GM23338 (cell line): ENCODE results near the gene NCKAP5. TPM values are rescaled to one million over a fixed set of nuclear protein-coding genes. Genes with fewer than 3 reads are reported as not detected.

ENCODE experiments used
- ATAC-seq: fragments of 200-7000 bp; cut with Tn5 transposase; 3 replicates; pipeline ENCODE4 v1.9.1; 2020
- DNase-seq: peaks from one replicate; pipeline ENCODE4 v3.0.0-alpha.2; 2015; ENCODE audit warnings: low spot score
- H2AFZ ChIP-seq: fragments of 200-600 bp; sonication (generic); 2 replicates; pipeline ENCODE4 v1.8.0; 2016; ENCODE audit warnings: antibody characterized with exemption, mild to moderate bottlenecking, moderate library complexity
- H3F3A ChIP-seq: fragments of 200-600 bp; sonication (generic); replicated peaks from 2 replicates; pipeline ENCODE4 v1.8.0; 2017; ENCODE audit warnings: antibody characterized with exemption, mixed run types, low read depth
- H3K27ac ChIP-seq: fragments of 200-600 bp; sonication (generic); 2 replicates; pipeline ENCODE4 v1.6.1; 2016; ENCODE audit warnings: low read depth
- H3K27me3 ChIP-seq: fragments of 200-600 bp; sonication (generic); 2 replicates; pipeline ENCODE4 v1.8.0; 2016; ENCODE audit warnings: mild to moderate bottlenecking, mixed run types, moderate library complexity; ENCODE audit not compliant: insufficient read depth
- H3K36me3 ChIP-seq: fragments of 200-600 bp; sonication (generic); 2 replicates; pipeline ENCODE4 v1.8.0; 2016; ENCODE audit warnings: mild to moderate bottlenecking; ENCODE audit not compliant: insufficient read depth
- H3K4me1 ChIP-seq: fragments of 200-600 bp; sonication (generic); 2 replicates; pipeline ENCODE4 v1.8.0; 2016; ENCODE audit warnings: mild to moderate bottlenecking, moderate library complexity; ENCODE audit not compliant: insufficient read depth
- H3K4me2 ChIP-seq: fragments of 200-600 bp; sonication (generic); 2 replicates; pipeline ENCODE4 v1.7.1; 2017; ENCODE audit warnings: mixed run types
- H3K4me3 ChIP-seq: fragments of 200-600 bp; sonication (generic); 2 replicates; pipeline ENCODE4 v1.6.1; 2016; ENCODE audit warnings: mixed run types
- H3K79me2 ChIP-seq: fragments of 200-600 bp; sonication (generic); replicated peaks from 2 replicates; pipeline ENCODE4 v1.8.0; 2017; ENCODE audit warnings: mild to moderate bottlenecking; ENCODE audit not compliant: insufficient read depth
- H3K9me2 ChIP-seq: fragments of 200-600 bp; sonication (generic); 2 replicates; pipeline ENCODE4 v1.8.0; 2017; ENCODE audit not compliant: insufficient read depth
- H4K20me1 ChIP-seq: fragments of 200-600 bp; sonication (generic); replicated peaks from 2 replicates; pipeline ENCODE4 v1.8.0; 2017; ENCODE audit warnings: mild to moderate bottlenecking; ENCODE audit not compliant: insufficient read depth
- H3K27ac Mint-ChIP-seq: 2 replicates; pipeline ENCODE4 v1.8.0; 2020; ENCODE audit warnings: inconsistent platforms, mild to moderate bottlenecking, moderate library complexity, mixed read lengths
- H3K27me3 Mint-ChIP-seq: 3 replicates; pipeline ENCODE4 v1.8.0; 2022; ENCODE audit warnings: low read depth, mild to moderate bottlenecking, moderate library complexity, mixed read lengths, inconsistent platforms; ENCODE audit not compliant: insufficient read depth, poor library complexity
- H3K36me3 Mint-ChIP-seq: 3 replicates; pipeline ENCODE4 v1.8.0; 2021; ENCODE audit warnings: low read depth, mild to moderate bottlenecking, inconsistent platforms, moderate library complexity, mixed read lengths
- H3K4me1 Mint-ChIP-seq: 3 replicates; pipeline ENCODE4 v1.8.0; 2020; ENCODE audit warnings: mild to moderate bottlenecking, inconsistent platforms, mixed read lengths
- H3K4me3 Mint-ChIP-seq: 3 replicates; pipeline ENCODE4 v1.8.0; 2021; ENCODE audit warnings: moderate library complexity, mild to moderate bottlenecking, inconsistent platforms, mixed read lengths
- H3K9me3 Mint-ChIP-seq: 3 replicates; pipeline ENCODE4 v1.8.0; 2020; ENCODE audit warnings: moderate library complexity, mild to moderate bottlenecking, inconsistent platforms, mixed read lengths
- CREB1 ChIP-seq: fragments of 250-450 bp; sonication (Bioruptor Pico); IDR thresholded peaks from 2 replicates; pipeline ENCODE4 v1.5.0; 2020; ENCODE audit warnings: low read depth, mild to moderate bottlenecking, moderate library complexity
- EZH2 ChIP-seq: fragments of 200-600 bp; sonication (generic); IDR thresholded peaks from one replicate; pipeline ENCODE4 v1.8.0; 2017; ENCODE audit warnings: antibody characterized with exemption, mild to moderate bottlenecking, low read depth; ENCODE audit not compliant: unreplicated experiment
- EZH2phosphoT487 ChIP-seq: fragments of 200-600 bp; sonication (generic); IDR thresholded peaks from one replicate; pipeline ENCODE4 v1.8.1; 2018; ENCODE audit warnings: antibody characterized with exemption; ENCODE audit not compliant: unreplicated experiment
- JUNB ChIP-seq: IDR thresholded peaks from one replicate; pipeline ENCODE4 v1.6.1; 2016; ENCODE audit warnings: antibody characterized with exemption; ENCODE audit not compliant: unreplicated experiment
- NANOG ChIP-seq: IDR thresholded peaks from 2 replicates; pipeline ENCODE4 v1.6.1; 2016; ENCODE audit warnings: antibody characterized with exemption, borderline replicate concordance
- POLR2AphosphoS5 ChIP-seq: IDR thresholded peaks from 2 replicates; pipeline ENCODE4 v1.6.1; 2016; ENCODE audit warnings: antibody characterized with exemption, low read depth
- REST ChIP-seq: IDR thresholded peaks from one replicate; pipeline ENCODE4 v1.6.1; 2018; ENCODE audit warnings: antibody characterized with exemption; ENCODE audit not compliant: unreplicated experiment
- STAT1 ChIP-seq: IDR thresholded peaks from one replicate; pipeline ENCODE4 v1.6.1; 2016; ENCODE audit warnings: antibody characterized with exemption; ENCODE audit not compliant: unreplicated experiment
- ZNF114 ChIP-seq: fragments of 250-450 bp; sonication (Bioruptor Pico); IDR thresholded peaks from 2 replicates; pipeline ENCODE4 v1.5.0; 2020; ENCODE audit warnings: mild to moderate bottlenecking, moderate library complexity
- ZNF331 ChIP-seq: fragments of 250-450 bp; sonication (Bioruptor Pico); IDR thresholded peaks from 2 replicates; pipeline ENCODE4 v1.5.0; 2020; ENCODE audit warnings: low read depth, mild to moderate bottlenecking, moderate library complexity
- ZNF462 ChIP-seq: fragments of 250-450 bp; sonication (Bioruptor Pico); IDR thresholded peaks from 2 replicates; pipeline ENCODE4 v1.5.0; 2020; ENCODE audit warnings: mild to moderate bottlenecking, moderate library complexity
- polyA plus RNA-seq: library from polyadenylated mRNA; unstranded; fragments of >200 nt; fragmentation: Nextera tagmentation; extraction: Ambion mirVana; gene quantifications from 2 replicates; pipeline ENCODE4 v1.2.1, GENCODE V29; 2016
- total RNA-seq: library from RNA; depleted of rRNA; stranded (reverse); fragments of >200 nt; shearing (Covaris generic); gene quantifications from 2 replicates; pipeline ENCODE4 v1.2.3, GENCODE V29; 2014
- TF ChIP-seq, protein P1 (sequence below), 2 experiments: fragments of 200-600 bp in 1 of 2; sonication (generic) in 1 of 2; conservative IDR thresholded peaks; 2 replicates each; pipeline versions ENCODE4 v1.5.1 to v1.6.1; 2016 to 2017; ENCODE audit warnings: antibody characterized with exemption in 2 of 2, low read depth in 2 of 2, mild to moderate bottlenecking in 2 of 2, moderate library complexity in 1 of 2
- TF ChIP-seq, protein P2 (sequence below): IDR thresholded peaks from 2 replicates; pipeline ENCODE4 v1.6.1; 2016; ENCODE audit warnings: antibody characterized with exemption

NCKAP5 gene
- total and polyA plus RNA-seq, 2 experiments from 2014 or later: 0.34 to 0.73 TPM

DNA sequence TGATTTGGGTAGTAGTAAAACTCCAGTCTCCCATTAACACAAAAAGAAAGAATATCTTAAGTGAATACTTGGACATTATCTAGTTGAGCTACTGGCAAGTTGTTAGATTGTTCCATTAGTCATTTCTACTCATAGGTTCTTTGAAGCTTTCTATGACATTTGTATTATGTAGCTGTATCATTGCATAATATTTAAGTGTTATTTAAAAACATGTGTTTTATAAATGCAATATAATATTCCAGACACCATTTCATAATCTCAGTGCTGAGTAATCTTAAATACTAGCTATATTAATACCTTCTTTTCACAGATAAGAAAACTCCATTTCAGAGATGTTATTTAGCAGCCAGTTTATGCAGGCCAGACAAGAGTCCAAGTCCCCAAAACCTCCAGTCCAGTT, 271.9 kb downstream of the NCKAP5 start:
- no peaks in the 10 kb centered on the region for H3K4me1 ChIP-seq
- Mint-ChIP-seq H3K27me3 (no peaks in the 10 kb centered on the region), H3K4me3 (no peak overlapping the region), H3K4me1 (peaks cover 4% of the 10 kb centered on the region; the same call in 1 of the 3 replicates), H3K36me3 (no peaks in the 10 kb centered on the region), H3K9me3 (no peaks in the 10 kb centered on the region), H3K27ac (no peak overlapping the region)
- H3K4me3 ChIP-seq: no peak overlapping the region
- no peak for ATAC-seq
- H3K36me3 ChIP-seq: no peaks in the 10 kb centered on the region
- no peaks in the 10 kb centered on the region for H3K9me2 ChIP-seq
- no peaks in the 10 kb centered on the region; the same call in 1 of the 2 replicates for H4K20me1 ChIP-seq
- TF ChIP-seq EZH2phosphoT487 (no peak), JUNB (no peak), POLR2AphosphoS5 (no peak), ZNF462 (CRISPR knock-in tag) (no peak), REST (no peak), ZNF331 (no peak), NANOG (no peak), EZH2 (no peak), CREB1 (no peak), STAT1 (no peak), ZNF114 (CRISPR knock-in tag) (no peak)
- TF ChIP-seq, protein P1, sequence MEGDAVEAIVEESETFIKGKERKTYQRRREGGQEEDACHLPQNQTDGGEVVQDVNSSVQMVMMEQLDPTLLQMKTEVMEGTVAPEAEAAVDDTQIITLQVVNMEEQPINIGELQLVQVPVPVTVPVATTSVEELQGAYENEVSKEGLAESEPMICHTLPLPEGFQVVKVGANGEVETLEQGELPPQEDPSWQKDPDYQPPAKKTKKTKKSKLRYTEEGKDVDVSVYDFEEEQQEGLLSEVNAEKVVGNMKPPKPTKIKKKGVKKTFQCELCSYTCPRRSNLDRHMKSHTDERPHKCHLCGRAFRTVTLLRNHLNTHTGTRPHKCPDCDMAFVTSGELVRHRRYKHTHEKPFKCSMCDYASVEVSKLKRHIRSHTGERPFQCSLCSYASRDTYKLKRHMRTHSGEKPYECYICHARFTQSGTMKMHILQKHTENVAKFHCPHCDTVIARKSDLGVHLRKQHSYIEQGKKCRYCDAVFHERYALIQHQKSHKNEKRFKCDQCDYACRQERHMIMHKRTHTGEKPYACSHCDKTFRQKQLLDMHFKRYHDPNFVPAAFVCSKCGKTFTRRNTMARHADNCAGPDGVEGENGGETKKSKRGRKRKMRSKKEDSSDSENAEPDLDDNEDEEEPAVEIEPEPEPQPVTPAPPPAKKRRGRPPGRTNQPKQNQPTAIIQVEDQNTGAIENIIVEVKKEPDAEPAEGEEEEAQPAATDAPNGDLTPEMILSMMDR (conservative IDR thresholded peaks at IDR 0.05; ENCODE audit: low read depth in 2 of 2): no peak
- TF ChIP-seq, protein P2, sequence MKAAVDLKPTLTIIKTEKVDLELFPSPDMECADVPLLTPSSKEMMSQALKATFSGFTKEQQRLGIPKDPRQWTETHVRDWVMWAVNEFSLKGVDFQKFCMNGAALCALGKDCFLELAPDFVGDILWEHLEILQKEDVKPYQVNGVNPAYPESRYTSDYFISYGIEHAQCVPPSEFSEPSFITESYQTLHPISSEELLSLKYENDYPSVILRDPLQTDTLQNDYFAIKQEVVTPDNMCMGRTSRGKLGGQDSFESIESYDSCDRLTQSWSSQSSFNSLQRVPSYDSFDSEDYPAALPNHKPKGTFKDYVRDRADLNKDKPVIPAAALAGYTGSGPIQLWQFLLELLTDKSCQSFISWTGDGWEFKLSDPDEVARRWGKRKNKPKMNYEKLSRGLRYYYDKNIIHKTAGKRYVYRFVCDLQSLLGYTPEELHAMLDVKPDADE: no peak
- no peaks in the 10 kb centered on the region for H3K27me3 ChIP-seq
- no peak overlapping the region for H3K4me2 ChIP-seq
- H3F3A ChIP-seq: no peaks in the 10 kb centered on the region
- no peak overlapping the region for H3K27ac ChIP-seq
- no peak for DNase-seq
- H3K79me2 ChIP-seq: no peaks in the 10 kb centered on the region
- H2AFZ ChIP-seq: no peak overlapping the region
